Caco-2 (cell line): Measurements from ENCODE around the gene PRG3. TPM values are rescaled to one million over a fixed set of nuclear protein-coding genes. Genes with fewer than 3 reads are reported as not detected.

Experiments
- BruUV-seq: library from RNA; stranded (reverse); fragments of 400-500 nt; replicated peaks from 2 replicates; lab custom pipeline; 2021; lab: Mats Ljungman, UMichigan
- CTCF ChIA-PET: fragments of 300-600 bp; sonication (Branson Sonifier 250); formaldehyde crosslinking; loops from one replicate; lab custom pipeline; 2022; ENCODE audit warnings: antibody characterized with exemption; lab: Charles Lee
- POLR2A ChIA-PET: fragments of 300-600 bp; sonication (Branson Sonifier 250); formaldehyde crosslinking; loops from one replicate; lab custom pipeline; 2022; ENCODE audit warnings: antibody characterized with exemption; lab: Charles Lee
- DNase-seq, 2 experiments: peaks; one replicate each; pipeline versions ENCODE4 v3.0.0 to v3.0.0-alpha.2; 2020 to 2022
- H3K27me3 ChIP-seq: replicated peaks from 2 replicates; pipeline ENCODE4 v1.6.0; 2011; ENCODE audit warnings: low read length; ENCODE audit not compliant: control insufficient read depth, insufficient read depth
- H3K36me3 ChIP-seq: 2 replicates; pipeline ENCODE4 v1.5.1; 2011; ENCODE audit warnings: low read length; ENCODE audit not compliant: control insufficient read depth, insufficient read depth
- H3K4me1 ChIP-seq: fragments of 250-450 bp; sonication (Bioruptor Pico); 2 replicates; pipeline ENCODE4 v1.5.1; 2020; ENCODE audit warnings: mild to moderate bottlenecking
- H3K4me3 ChIP-seq: 2 replicates; pipeline ENCODE4 v1.5.1; 2011; ENCODE audit warnings: low read depth, mild to moderate bottlenecking, control low read depth, low read length
- H3K9me3 ChIP-seq: fragments of 250-450 bp; sonication (Bioruptor Pico); 2 replicates; pipeline ENCODE4 v1.5.1; 2020; ENCODE audit warnings: mild to moderate bottlenecking, moderate library complexity
- H3K27ac Mint-ChIP-seq: one replicate; pipeline ENCODE4 v1.8.0; 2022; ENCODE audit warnings: mixed read lengths; ENCODE audit not compliant: unreplicated experiment
- H3K27me3 Mint-ChIP-seq: one replicate; pipeline ENCODE4 v1.8.0; 2022; ENCODE audit warnings: mixed read lengths; ENCODE audit not compliant: insufficient read depth, unreplicated experiment
- H3K36me3 Mint-ChIP-seq: one replicate; pipeline ENCODE4 v1.8.0; 2022; ENCODE audit warnings: mild to moderate bottlenecking, mixed read lengths; ENCODE audit not compliant: insufficient read depth, unreplicated experiment
- H3K4me1 Mint-ChIP-seq: one replicate; pipeline ENCODE4 v1.8.0; 2022; ENCODE audit warnings: low read depth, mixed read lengths; ENCODE audit not compliant: unreplicated experiment
- H3K4me3 Mint-ChIP-seq: one replicate; pipeline ENCODE4 v1.8.0; 2022; ENCODE audit warnings: mild to moderate bottlenecking, moderate library complexity, mixed read lengths; ENCODE audit not compliant: unreplicated experiment
- H3K9me3 Mint-ChIP-seq: one replicate; pipeline ENCODE4 v1.8.0; 2022; ENCODE audit warnings: mixed read lengths; ENCODE audit not compliant: unreplicated experiment
- intact Hi-C: fragments of 100-400 bp; cut with micrococcal nuclease; formaldehyde crosslinking; loops from one replicate; pipeline ENCODE4 v1.10.0; 2022; ENCODE audit not compliant: unreplicated experiment
- total RNA-seq: library from RNA; stranded (reverse); gene quantifications from 2 replicates; pipeline ENCODE4 v1.2.3, GENCODE V29; 2022
- TF ChIP-seq, protein P1 (sequence below), 2 experiments: fragments of 200-600 bp in 1 of 2; IDR thresholded peaks; 1 replicate in 1 of 2; 2 replicates in 1 of 2; pipeline versions ENCODE4 v1.5.1 to v1.8.0; 2011 to 2022; ENCODE audit warnings: antibody characterized with exemption in 1 of 2, control low read depth in 1 of 2, inconsistent platforms in 1 of 2, low read depth in 1 of 2, low read length in 1 of 2, mild to moderate bottlenecking in 1 of 2, moderate library complexity in 1 of 2; ENCODE audit not compliant: insufficient read depth in 1 of 2, severe bottlenecking in 1 of 2, unreplicated experiment in 1 of 2

The PRG3 gene
- total RNA-seq, 1 experiment from 2014 or later = not detected

GRCh38 chr11:57357856-57358255 is 23.1 kb downstream of the PRG3 start:
- intact Hi-C loops = no loop called here
- POLR2A ChIA-PET = no interaction called here
- Histone ChIP-seq H3K4me1 (peaks cover 40% of the 10 kb centered on the region), H3K27me3 (no peaks in the 10 kb centered on the region), H3K4me3 (no peak overlapping the region), H3K36me3 (no peaks in the 10 kb centered on the region), H3K9me3 (no peaks in the 10 kb centered on the region)
- peaks cover 6% of the 10 kb centered on the region for H3K36me3 Mint-ChIP-seq
- H3K9me3 Mint-ChIP-seq = peaks cover 16% of the 10 kb centered on the region
- TF ChIP-seq, protein P1, sequence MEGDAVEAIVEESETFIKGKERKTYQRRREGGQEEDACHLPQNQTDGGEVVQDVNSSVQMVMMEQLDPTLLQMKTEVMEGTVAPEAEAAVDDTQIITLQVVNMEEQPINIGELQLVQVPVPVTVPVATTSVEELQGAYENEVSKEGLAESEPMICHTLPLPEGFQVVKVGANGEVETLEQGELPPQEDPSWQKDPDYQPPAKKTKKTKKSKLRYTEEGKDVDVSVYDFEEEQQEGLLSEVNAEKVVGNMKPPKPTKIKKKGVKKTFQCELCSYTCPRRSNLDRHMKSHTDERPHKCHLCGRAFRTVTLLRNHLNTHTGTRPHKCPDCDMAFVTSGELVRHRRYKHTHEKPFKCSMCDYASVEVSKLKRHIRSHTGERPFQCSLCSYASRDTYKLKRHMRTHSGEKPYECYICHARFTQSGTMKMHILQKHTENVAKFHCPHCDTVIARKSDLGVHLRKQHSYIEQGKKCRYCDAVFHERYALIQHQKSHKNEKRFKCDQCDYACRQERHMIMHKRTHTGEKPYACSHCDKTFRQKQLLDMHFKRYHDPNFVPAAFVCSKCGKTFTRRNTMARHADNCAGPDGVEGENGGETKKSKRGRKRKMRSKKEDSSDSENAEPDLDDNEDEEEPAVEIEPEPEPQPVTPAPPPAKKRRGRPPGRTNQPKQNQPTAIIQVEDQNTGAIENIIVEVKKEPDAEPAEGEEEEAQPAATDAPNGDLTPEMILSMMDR (IDR thresholded peaks at IDR 0.05; ENCODE audit: insufficient read depth in 1 of 2, low read depth in 1 of 2, low read length in 1 of 2, severe bottlenecking in 1 of 2, unreplicated experiment in 1 of 2) = no peak
- no peak overlapping the region for H3K4me3 Mint-ChIP-seq
- CTCF ChIA-PET = interaction anchor here (0.7 to 0.9 kb wide), 2 partner anchors 11 to 12 kb away, joined by 3 read pairs; no protein-coding TSS in a partner anchor
- no peak overlapping the region for H3K27ac Mint-ChIP-seq
- no peaks in the 10 kb centered on the region for H3K27me3 Mint-ChIP-seq
- peaks cover 27% of the 10 kb centered on the region for H3K4me1 Mint-ChIP-seq
- DNase-seq = no peak
- BruUV-seq = no TSS peak

GRCh38 chr11:57357310-57357709 is 23.6 kb downstream of the PRG3 start:
- no TSS peak for BruUV-seq
- Mint-ChIP-seq H3K27ac (no peak overlapping the region), H3K36me3 (peaks cover 6% of the 10 kb centered on the region), H3K4me3 (no peak overlapping the region), H3K9me3 (peaks cover 14% of the 10 kb centered on the region), H3K27me3 (no peaks in the 10 kb centered on the region), H3K4me1 (peaks cover 27% of the 10 kb centered on the region)
- POLR2A ChIA-PET = no interaction called here
- intact Hi-C loops = no loop called here
- TF ChIP-seq, protein P1 (IDR thresholded peaks at IDR 0.05; ENCODE audit: insufficient read depth in 1 of 2, low read depth in 1 of 2, low read length in 1 of 2, severe bottlenecking in 1 of 2, unreplicated experiment in 1 of 2) = no peak
- Histone ChIP-seq H3K9me3 (no peaks in the 10 kb centered on the region), H3K4me1 (peaks cover 40% of the 10 kb centered on the region), H3K4me3 (no peak overlapping the region), H3K36me3 (no peaks in the 10 kb centered on the region), H3K27me3 (no peaks in the 10 kb centered on the region)
- no peak for DNase-seq
- CTCF ChIA-PET = interaction anchor here (0.7 to 0.9 kb wide), 2 partner anchors 10 to 12 kb away, joined by 3 read pairs; no protein-coding TSS in a partner anchor

GRCh38 chr11:57356268-57356667 is 24.7 kb downstream of the PRG3 start:
- intact Hi-C loops = no loop called here
- no TSS peak for BruUV-seq
- H3K36me3 ChIP-seq = no peaks in the 10 kb centered on the region
- TF ChIP-seq, protein P1 (IDR thresholded peaks at IDR 0.05; ENCODE audit: insufficient read depth in 1 of 2, low read depth in 1 of 2, low read length in 1 of 2, severe bottlenecking in 1 of 2, unreplicated experiment in 1 of 2) = no peak
- H3K4me1 ChIP-seq = peaks cover 39% of the 10 kb centered on the region
- Mint-ChIP-seq H3K27ac (no peak overlapping the region), H3K4me1 (peaks cover 24% of the 10 kb centered on the region), H3K9me3 (peaks cover 4% of the 10 kb centered on the region), H3K27me3 (no peaks in the 10 kb centered on the region), H3K36me3 (peaks cover 4% of the 10 kb centered on the region), H3K4me3 (no peak overlapping the region)
- H3K27me3 ChIP-seq = no peaks in the 10 kb centered on the region
- CTCF ChIA-PET = interaction anchor here (1.1 kb wide), 1 partner anchor 11 kb away, joined by 3 read pairs; no protein-coding TSS in a partner anchor
- H3K9me3 ChIP-seq = no peaks in the 10 kb centered on the region
- DNase-seq = no peak
- POLR2A ChIA-PET = no interaction called here
- no peak overlapping the region for H3K4me3 ChIP-seq
